Heart left ventricle (tissue), 16 donors: ENCODE data around the gene CIB1. TPM values are rescaled to one million over a fixed set of nuclear protein-coding genes. Genes with fewer than 3 reads are reported as not detected.
A peak's percentile ranks its signal among the peaks of the same experiment; 100 is the strongest.

Experiments
- ATAC-seq, 4 donors: fragments of 200-7000 bp; cut with Tn5 transposase; one replicate each; pipeline ENCODE4 v1.9.1; 2020 to 2022; ENCODE audit warnings: moderate library complexity in 4 of 4, mild to moderate bottlenecking in 3 of 4, moderate number of reproducible peaks in 1 of 4
- DNase-seq, 5 donors: peaks; one replicate each; pipeline ENCODE4 v3.0.0-alpha.2; 2020
- H3K27ac ChIP-seq, 12 donors: fragments of 200-600 bp; sonication (generic) in 4 of 12; one replicate each; pipeline versions ENCODE4 v1.5.0 to v1.8.0; 2016 to 2022; ENCODE audit warnings: mild to moderate bottlenecking in 2 of 12
- H3K27me3 ChIP-seq, 9 donors: fragments of 200-600 bp; sonication (generic) in 2 of 9; one replicate each; pipeline versions ENCODE4 v1.5.1 to v1.8.0; 2016 to 2022; ENCODE audit warnings: mild to moderate bottlenecking in 3 of 9
- H3K36me3 ChIP-seq, 9 donors: fragments of 200-600 bp; sonication (generic) in 2 of 9; one replicate each; pipeline versions ENCODE4 v1.5.0 to v1.8.0; 2018 to 2022; ENCODE audit warnings: mild to moderate bottlenecking in 2 of 9
- H3K4me1 ChIP-seq, 12 donors: fragments of 200-600 bp; sonication (generic) in 4 of 12; one replicate each; pipeline versions ENCODE4 v1.5.0 to v1.8.0; 2016 to 2022; ENCODE audit warnings: mild to moderate bottlenecking in 3 of 12
- H3K4me3 ChIP-seq, 12 donors: fragments of 200-600 bp; sonication (generic) in 4 of 12; one replicate each; pipeline versions ENCODE4 v1.5.0 to v1.8.0; 2017 to 2022; ENCODE audit warnings: mild to moderate bottlenecking in 9 of 12, moderate library complexity in 4 of 12
- H3K9me3 ChIP-seq, 12 donors: fragments of 200-600 bp; sonication (generic) in 4 of 12; one replicate each; pipeline versions ENCODE4 v1.5.0 to v1.8.0; 2016 to 2022; ENCODE audit warnings: mild to moderate bottlenecking in 1 of 12
- POLR2A ChIP-seq, 2 donors: fragments of 450-650 bp; IDR thresholded peaks; one replicate each; pipeline ENCODE4 v1.6.1; 2017; ENCODE audit warnings: antibody characterized with exemption in 2 of 2, mild to moderate bottlenecking in 2 of 2, moderate library complexity in 2 of 2
- WGBS, 4 donors: extraction: QIAGEN DNeasy Blood & Tissue Kit in 2 of 4; methylation state at CpG; one replicate each; pipeline versions ENCODE4 v1.1.5 to v1.1.7; 2013 to 2018; 5-methylcytosine and 5-hydroxymethylcytosine counted together
- intact Hi-C, 10 donors: fragments of 100-400 bp; cut with DNase I; formaldehyde crosslinking; loops; one replicate each; pipeline versions ENCODE4 v1.11.1 to v1.14.2; 2022
- polyA plus RNA-seq, 2 donors: library from polyadenylated mRNA; stranded (reverse); fragments of 200-250 nt; gene quantifications; one replicate each; pipeline ENCODE4 v1.2.3, GENCODE V29; 2013
- total RNA-seq, 9 donors: library from RNA; depleted of rRNA in 2 of 9; stranded (reverse); fragments of >200 nt in 2 of 9; fragmentation: NEBNext Ultra II Directional in 3 of 9; extraction: Animal tissue kit (Norgen Biotek cat#: 25700) in 3 of 9; gene quantifications; one replicate each; pipeline versions ENCODE4 v1.1.0 to v1.2.4, GENCODE V29; 2016 to 2023
- TF ChIP-seq, protein P1 (sequence below), 12 donors: fragments of 200-600 bp; sonication (generic) in 4 of 12; IDR thresholded peaks; one replicate each; pipeline versions ENCODE4 v1.5.0 to v1.8.0; 2018 to 2022; ENCODE audit warnings: antibody characterized with exemption in 12 of 12, mild to moderate bottlenecking in 5 of 12
- donor health status: ischemic (EF 13 %, LVEDD 7.1; RV severe dilation, severe dysfunction).
- donor health status: healthy with polysubstance abuse.
- donor health status: DM: no; HTN: yes; CAD: no.
- donor health status: DM: no; HTN: no; CAD: no.
- donor health status: ischemic (EF 25% LVEDD 6.9; RV normal size, moderate dysfunction).
- donor health status: ischemic (EF 25% LVEDD 5.7; RV mildly dilated, moderate dysfunction).
- donor health status: healthy.
- donor health status: DM: yes; HTN: yes; CAD: no.
- donor health status: ischemic (EF 35%, LVEDD 5.7; RV mildly dilated, moderate dysfunction).
- donor health status: nonischemic (EF 11% LVEDD 7.7; RV severe dilation, severe dysfunction).
- donor health status: DM: yes; HTN: yes; CAD: no.
- donor health status: PGD.
- donor health status: ischemic (EF 29% LVEDD 5.4; RV normal size, mild dysfunction).
- donor health status: nonischemic (EF 23%, LVEDD 6.1; RV moderate dilation, normal function).

Gene CIB1
- total and polyA plus RNA-seq, 11 donors: 38.7 to 145 (median 80.8) TPM

DNA sequence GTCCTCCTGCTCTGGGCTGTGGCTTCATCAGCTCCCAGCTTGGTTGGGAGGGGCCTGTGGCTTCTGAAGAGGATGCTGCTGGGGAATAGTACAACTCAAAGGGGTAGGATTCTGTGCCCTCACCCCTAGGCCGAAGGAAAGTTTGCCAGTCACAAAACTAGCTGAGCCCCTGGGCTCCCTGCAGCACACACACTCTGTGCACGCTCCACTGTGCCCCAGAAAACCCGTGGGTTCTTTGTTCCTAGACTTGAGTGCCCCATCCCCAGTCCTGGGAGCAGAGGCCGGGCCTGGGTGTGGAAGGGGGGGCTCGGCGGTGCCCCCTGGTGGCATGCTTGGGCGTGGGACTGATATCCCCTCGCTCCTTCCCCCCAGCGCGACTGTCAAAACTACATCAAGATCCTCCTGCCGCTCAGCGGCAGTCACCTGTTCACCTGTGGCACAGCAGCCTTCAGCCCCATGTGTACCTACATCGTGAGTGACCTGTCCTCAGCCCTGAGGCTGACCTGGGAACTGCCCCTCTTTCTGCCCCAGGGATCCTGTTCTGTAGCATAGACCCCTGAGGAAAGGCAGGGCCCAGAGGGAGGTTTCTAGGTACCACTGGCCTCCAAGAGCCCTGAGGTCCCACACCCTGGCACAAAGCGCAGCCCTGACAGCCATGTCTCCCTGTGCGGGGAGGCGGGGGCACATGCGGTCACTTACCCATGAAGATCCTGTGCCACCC lies 14.2 kb downstream of the CIB1 start:
- TF ChIP-seq, protein P1, sequence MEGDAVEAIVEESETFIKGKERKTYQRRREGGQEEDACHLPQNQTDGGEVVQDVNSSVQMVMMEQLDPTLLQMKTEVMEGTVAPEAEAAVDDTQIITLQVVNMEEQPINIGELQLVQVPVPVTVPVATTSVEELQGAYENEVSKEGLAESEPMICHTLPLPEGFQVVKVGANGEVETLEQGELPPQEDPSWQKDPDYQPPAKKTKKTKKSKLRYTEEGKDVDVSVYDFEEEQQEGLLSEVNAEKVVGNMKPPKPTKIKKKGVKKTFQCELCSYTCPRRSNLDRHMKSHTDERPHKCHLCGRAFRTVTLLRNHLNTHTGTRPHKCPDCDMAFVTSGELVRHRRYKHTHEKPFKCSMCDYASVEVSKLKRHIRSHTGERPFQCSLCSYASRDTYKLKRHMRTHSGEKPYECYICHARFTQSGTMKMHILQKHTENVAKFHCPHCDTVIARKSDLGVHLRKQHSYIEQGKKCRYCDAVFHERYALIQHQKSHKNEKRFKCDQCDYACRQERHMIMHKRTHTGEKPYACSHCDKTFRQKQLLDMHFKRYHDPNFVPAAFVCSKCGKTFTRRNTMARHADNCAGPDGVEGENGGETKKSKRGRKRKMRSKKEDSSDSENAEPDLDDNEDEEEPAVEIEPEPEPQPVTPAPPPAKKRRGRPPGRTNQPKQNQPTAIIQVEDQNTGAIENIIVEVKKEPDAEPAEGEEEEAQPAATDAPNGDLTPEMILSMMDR (IDR thresholded peaks at IDR 0.05): peak; percentile 53 to 78 (median 69)
- TF ChIP-seq POLR2A (IDR thresholded peaks at IDR 0.05): no peak
- ATAC-seq (peak; percentile 42 to 62 (median 56)), DNase-seq (no peak)
- Histone ChIP-seq H3K9me3 (no peaks in the 10 kb centered on the region), H3K27me3 (no peaks in the 10 kb centered on the region), H3K4me3 (no peak overlapping the region), H3K4me1 (peaks cover 0 to 14% (median 8%) of the 10 kb centered on the region in 12 donors), H3K27ac (peak overlapping the region in 1 of 12 donors; percentile 67), H3K36me3 (peaks cover 0 to 33% (median 25%) of the 10 kb centered on the region in 9 donors)
- intact Hi-C loops: loop anchor here in 2 of 10 donors (5.0 kb wide), 2 partner anchors 32 to 117 kb away; partner anchors contain the start of gene IDH2 (in 1 of the 2)
- WGBS, 4 donors: 60 to 75% (median 66%) methylated on average over 15 to 17 of the region's 17 CpGs

- no peak overlapping the region for H3K4me3 ChIP-seq
- no peaks in the 10 kb centered on the region for H3K27me3 ChIP-seq
- H3K4me1 ChIP-seq: peaks cover 0 to 24% (median 16%) of the 10 kb centered on the region in 12 donors
- intact Hi-C loops: no loop called here
- no peak for TF ChIP-seq POLR2A (IDR thresholded peaks at IDR 0.05)
- TF ChIP-seq, protein P1 (IDR thresholded peaks at IDR 0.05): no peak
- WGBS, 4 donors: 74 to 96% (median 86%) methylated on average over 9 of the region's 9 CpGs
- peaks cover 0 to 17% (median 8%) of the 10 kb centered on the region in 9 donors for H3K36me3 ChIP-seq
- no peak overlapping the region for H3K27ac ChIP-seq
- DNase-seq: no peak
- no peaks in the 10 kb centered on the region for H3K9me3 ChIP-seq
- ATAC-seq: no peak
These were observed 15.9 kb downstream of the CIB1 start for GRCh38 chr15:90217671-90218394.

DNA sequence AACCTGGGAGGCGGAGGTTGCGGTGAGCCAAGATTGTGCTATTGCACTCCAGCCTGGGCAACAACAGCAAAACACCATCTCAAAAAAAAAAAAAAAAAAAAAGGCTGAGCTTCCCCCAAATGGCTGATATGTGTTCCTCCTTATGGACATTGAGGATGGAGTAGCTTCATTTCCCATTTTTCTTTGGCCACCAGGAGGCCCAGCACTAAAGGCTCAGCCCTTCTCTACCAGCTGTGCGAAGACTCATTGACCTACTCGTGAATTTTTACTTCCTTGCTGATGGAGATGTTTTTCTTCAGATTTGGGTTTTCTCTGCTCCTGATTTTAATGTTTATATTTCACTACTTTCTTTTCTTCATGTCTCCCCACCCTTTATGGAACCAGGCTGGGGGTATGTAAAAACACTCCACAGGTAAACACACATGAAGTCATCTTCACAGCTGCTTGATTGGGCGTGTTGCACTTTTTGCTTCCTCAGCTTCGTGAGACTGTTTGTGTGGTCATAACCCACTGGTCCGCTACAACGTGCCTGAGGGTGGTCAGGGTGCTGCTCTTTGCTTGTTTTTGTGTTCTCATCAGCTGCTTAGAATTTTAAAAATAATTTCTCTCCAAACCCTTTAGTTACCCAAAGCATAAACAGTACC lies 19.1 kb downstream of the CIB1 start:
- Histone ChIP-seq H3K9me3 (no peaks in the 10 kb centered on the region), H3K27me3 (no peaks in the 10 kb centered on the region), H3K4me3 (no peak overlapping the region), H3K36me3 (peaks cover 0 to 15% (median 3%) of the 10 kb centered on the region in 9 donors), H3K4me1 (peaks cover 0 to 43% (median 21%) of the 10 kb centered on the region in 12 donors), H3K27ac (peak overlapping the region in 1 of 12 donors; percentile 17)
- intact Hi-C loops: no loop called here
- 80 to 85% (median 84%) methylated on average over 8 of the region's 8 CpGs for WGBS, 4 donors
- TF ChIP-seq POLR2A (IDR thresholded peaks at IDR 0.05): no peak
- TF ChIP-seq, protein P1 (IDR thresholded peaks at IDR 0.05): peak in 3 of 12 donors; percentile 7 to 20 (median 8)
- no peak for DNase-seq
- no peak for ATAC-seq
